Motor neuron (in vitro differentiated cells): ENCODE results near the gene GLRX2. TPM values are rescaled to one million over a fixed set of nuclear protein-coding genes. Genes with fewer than 3 reads are reported as not detected.

Source experiments
- ATAC-seq, 8 experiments: fragments of 200-7000 bp; cut with Tn5 transposase; replicated peaks in 6 of 8; 2 replicates each; pipeline ENCODE4 v1.8.0; 2021; ENCODE audit warnings: mild to moderate bottlenecking in 8 of 8, moderate library complexity in 8 of 8
- H3K27ac ChIP-seq, 2 donors: fragments of 250-450 bp; sonication (Bioruptor Pico); 2 replicates each; pipeline ENCODE4 v1.9.0; 2021; ENCODE audit warnings: antibody characterized with exemption in 2 of 2, mild to moderate bottlenecking in 2 of 2, moderate library complexity in 1 of 2
- H3K4me1 ChIP-seq, 2 donors: fragments of 250-450 bp; sonication (Bioruptor Pico); replicated peaks in 1 of 2; 2 replicates each; pipeline ENCODE4 v1.6.1; 2021; ENCODE audit warnings: antibody characterized with exemption in 2 of 2, mild to moderate bottlenecking in 2 of 2, moderate library complexity in 1 of 2
- H3K4me3 ChIP-seq, 5 donors: fragments of 250-450 bp; sonication (Bioruptor Pico); 2 replicates each; pipeline ENCODE4 v1.9.0; 2021; ENCODE audit warnings: antibody characterized with exemption in 5 of 5, mild to moderate bottlenecking in 5 of 5, moderate library complexity in 4 of 5
- WGBS, 10 experiments: fragments of 450-650 bp; shearing (Covaris generic); methylation state at CpG; one replicate each; pipeline ENCODE4 v1.0.0; 2022; 5-methylcytosine and 5-hydroxymethylcytosine counted together
- in situ Hi-C, 9 experiments: fragments of 400-800 bp; cut with MboI; loops; one replicate each; pipeline ENCODE4 v1.15.0; 2021; ENCODE audit warnings: low sequenced_read_pairs in 9 of 9, low pct_unique_long_range_greater_than_20kb in 2 of 9; ENCODE audit not compliant: unreplicated experiment in 9 of 9
- total RNA-seq, 8 experiments: library from RNA; unstranded; fragments of 300-600 nt; gene quantifications; 2 replicates each; pipeline versions ENCODE4 v1.2.3 to v1.2.4, GENCODE V29; 2022

GLRX2 gene
- total RNA-seq, 8 experiments from 2014 or later, result 11.6 to 30.2 (median 17.0) TPM

DNA sequence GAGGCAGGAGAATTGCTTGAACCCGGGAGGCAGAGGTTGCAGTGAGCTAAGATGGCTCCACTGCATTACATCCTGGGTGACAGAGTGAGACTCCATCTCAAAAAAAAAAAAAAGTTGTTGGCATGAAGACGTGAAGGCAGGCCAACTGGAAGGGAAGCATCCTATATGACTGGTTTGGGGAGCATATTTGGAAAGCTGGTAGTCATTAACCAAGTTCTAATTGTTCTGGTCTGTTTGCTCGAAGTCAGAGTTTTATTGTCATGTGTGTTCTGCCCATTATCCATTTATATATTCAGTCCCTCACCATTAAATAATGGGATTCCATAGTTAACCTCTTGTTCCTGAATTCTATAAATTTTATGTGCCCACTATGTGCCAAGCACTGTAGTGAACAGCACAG is 3.3 kb upstream of the GLRX2 start:
- no peak for ATAC-seq
- Histone ChIP-seq H3K4me1 (peaks cover 13 to 22% of the 10 kb centered on the region in 2 donors), H3K4me3 (no peak overlapping the region), H3K27ac (no peak overlapping the region)
- in situ Hi-C loops, result no loop called here
- 13 to 100% (median 89%) methylated on average over 1 to 3 of the region's 3 CpGs; no CpG with 5 or more reads in 2 of the 10 experiments for WGBS, 10 experiments

- Histone ChIP-seq H3K4me3 (peak overlapping the region; percentile 56 to 95 (median 58)), H3K27ac (no peak overlapping the region), H3K4me1 (peaks cover 0 to 9% of the 10 kb centered on the region in 2 donors)
- WGBS, 10 experiments, result 13 to 58% (median 37%) methylated on average over 2 to 4 of the region's 4 CpGs
- in situ Hi-C loops, result no loop called here
- no peak for ATAC-seq
Measured at GRCh38 chr1:193105821-193106177, 585 bp upstream of the GLRX2 start.

- in situ Hi-C loops, result no loop called here
- no peak overlapping the region for H3K27ac ChIP-seq
- peak overlapping the region; percentile 56 to 95 (median 58) for H3K4me3 ChIP-seq
- 0 to 14% (median 0%) methylated on average over 1 to 24 of the region's 24 CpGs; no CpG with 5 or more reads in 1 of the 10 experiments for whole genome bisulfite sequencing, 10 experiments
- peak; percentile 19 to 46 (median 28) for ATAC-seq
- H3K4me1 ChIP-seq, result peaks cover 0 to 9% of the 10 kb centered on the region in 2 donors
Measured at GRCh38 chr1:193104502-193104906, 710 bp downstream of the GLRX2 start.

DNA sequence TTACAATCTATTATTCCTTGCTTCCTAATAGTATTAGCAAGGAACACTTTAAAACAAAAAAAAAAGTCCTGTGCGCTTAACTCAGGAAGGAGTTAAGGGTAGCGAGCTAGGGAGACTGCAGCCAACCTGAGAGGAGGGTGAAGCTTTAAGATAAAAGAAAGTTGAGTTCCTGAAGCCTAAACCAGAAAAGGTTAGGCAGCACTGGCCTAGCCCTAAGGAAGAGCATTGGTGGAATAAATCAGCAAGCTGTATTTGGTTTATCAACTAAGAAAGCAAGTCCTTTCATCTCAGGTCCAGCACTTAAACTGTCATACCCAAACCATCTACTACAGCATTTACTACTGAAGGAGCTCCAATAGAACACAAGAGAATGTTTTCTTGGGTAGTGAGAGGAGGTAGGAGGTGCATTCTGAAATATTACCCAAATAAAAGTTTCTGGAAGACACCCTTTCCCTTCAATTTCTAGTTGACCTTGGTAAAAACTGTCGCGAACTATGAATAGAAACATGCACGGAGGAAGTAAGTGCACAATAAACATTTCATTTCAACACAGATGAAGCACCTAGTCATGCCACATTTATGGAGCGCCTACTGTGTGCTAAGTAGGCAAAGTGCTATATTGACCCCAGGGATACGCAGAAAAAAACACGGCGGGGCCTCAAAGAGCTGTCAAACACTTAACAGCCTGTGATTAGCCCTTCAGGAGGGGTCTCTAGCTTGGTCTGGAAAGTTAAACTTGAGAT is 1.3 kb downstream of the GLRX2 start:
- Histone ChIP-seq H3K4me1 (peaks cover 0 to 9% of the 10 kb centered on the region in 2 donors), H3K4me3 (peak overlapping the region; percentile 56 to 95 (median 58)), H3K27ac (no peak overlapping the region)
- WGBS, 10 experiments, result 13 to 80% (median 46%) methylated on average over 1 to 9 of the region's 9 CpGs
- in situ Hi-C loops, result no loop called here
- ATAC-seq, result no peak

GRCh38 chr1:193102662-193103061 is 2.6 kb downstream of the GLRX2 start:
- Histone ChIP-seq H3K27ac (no peak overlapping the region), H3K4me1 (peaks cover 0 to 9% of the 10 kb centered on the region in 2 donors), H3K4me3 (no peak overlapping the region)
- in situ Hi-C loops, result no loop called here
- 78 to 100% (median 90%) methylated on average over 1 to 5 of the region's 5 CpGs for whole genome bisulfite sequencing, 10 experiments
- no peak for ATAC-seq

GRCh38 chr1:193094112-193094511 is 11.1 kb downstream of the GLRX2 start:
- Histone ChIP-seq H3K4me1 (no peaks in the 10 kb centered on the region), H3K4me3 (no peak overlapping the region), H3K27ac (no peak overlapping the region)
- 80 to 100% (median 96%) methylated on average over 1 to 11 of the region's 11 CpGs; no CpG with 5 or more reads in 1 of the 10 experiments for WGBS, 10 experiments
- ATAC-seq, result no peak
- in situ Hi-C loops, result no loop called here

DNA sequence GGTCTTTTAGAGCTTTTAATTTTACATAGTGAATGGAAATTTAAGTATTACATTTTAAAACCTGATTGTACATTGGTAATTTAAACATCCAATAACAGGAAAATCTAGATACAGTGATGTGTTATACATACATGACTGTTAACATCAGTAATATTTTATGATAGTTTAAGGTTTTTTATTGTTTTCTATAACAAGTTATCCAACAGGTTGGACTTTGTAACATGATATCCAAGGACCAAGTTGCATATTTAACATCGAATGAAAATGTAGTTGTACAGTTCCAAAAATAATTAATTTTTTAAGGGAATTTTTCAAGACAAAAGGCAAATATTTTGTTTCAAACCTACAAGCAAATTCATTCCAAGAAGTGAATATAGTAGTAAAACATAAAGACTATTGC is 14.3 kb downstream of the GLRX2 start:
- ATAC-seq, result no peak
- Histone ChIP-seq H3K4me3 (no peak overlapping the region), H3K27ac (no peak overlapping the region), H3K4me1 (no peaks in the 10 kb centered on the region)
- in situ Hi-C loops, result no loop called here
- 44 to 100% (median 85%) methylated on average over 1 of the region's 1 CpG; no CpG with 5 or more reads in 1 of the 10 experiments for WGBS, 10 experiments

DNA sequence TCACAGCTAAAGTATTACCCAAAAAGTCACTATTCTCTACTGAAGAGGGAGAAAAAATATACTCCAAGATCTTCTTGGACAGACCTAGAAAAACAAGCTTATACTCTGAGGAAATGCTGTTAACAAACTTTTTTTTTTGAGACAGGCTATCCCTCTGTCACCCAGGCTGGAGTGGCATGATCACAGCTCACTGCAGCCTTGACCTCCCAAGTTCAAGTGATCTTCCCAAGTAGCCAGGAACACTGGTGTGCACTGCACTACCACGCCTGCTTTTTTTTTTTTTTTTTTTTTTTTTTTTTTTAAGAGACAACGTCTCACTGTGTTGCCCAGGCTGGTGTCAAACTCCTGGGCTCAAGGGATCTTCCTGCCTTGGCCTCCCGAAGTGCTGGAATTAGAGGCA is 17.3 kb downstream of the GLRX2 start:
- in situ Hi-C loops, result no loop called here
- Histone ChIP-seq H3K4me1 (no peaks in the 10 kb centered on the region), H3K27ac (no peak overlapping the region), H3K4me3 (no peak overlapping the region)
- WGBS, 10 experiments, result 57 to 100% (median 79%) methylated on average over 1 to 3 of the region's 3 CpGs; no CpG with 5 or more reads in 3 of the 10 experiments
- ATAC-seq, result no peak

DNA sequence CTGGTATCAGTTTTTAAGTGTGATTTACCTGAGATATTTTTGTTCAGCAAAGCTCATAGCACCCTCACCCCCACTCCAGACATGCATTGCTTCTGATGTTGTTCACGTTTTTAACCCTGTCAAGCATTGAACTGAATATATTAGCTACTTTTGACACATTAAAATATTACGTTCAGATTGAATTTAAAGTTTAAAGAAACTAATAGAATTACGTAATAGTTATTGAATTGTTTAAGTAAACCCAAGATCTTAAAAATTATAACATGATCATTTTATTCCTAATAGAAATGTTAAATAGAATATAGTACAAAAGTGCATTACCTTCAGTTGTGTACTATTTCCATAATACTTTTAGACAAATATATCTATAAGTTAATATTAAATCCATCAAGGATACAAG is 18.9 kb downstream of the GLRX2 start:
- Histone ChIP-seq H3K4me3 (no peak overlapping the region), H3K27ac (no peak overlapping the region), H3K4me1 (no peaks in the 10 kb centered on the region)
- ATAC-seq, result no peak
- in situ Hi-C loops, result no loop called here
- WGBS, 10 experiments, result 79 to 100% (median 95%) methylated on average over 2 to 3 of the region's 3 CpGs

DNA sequence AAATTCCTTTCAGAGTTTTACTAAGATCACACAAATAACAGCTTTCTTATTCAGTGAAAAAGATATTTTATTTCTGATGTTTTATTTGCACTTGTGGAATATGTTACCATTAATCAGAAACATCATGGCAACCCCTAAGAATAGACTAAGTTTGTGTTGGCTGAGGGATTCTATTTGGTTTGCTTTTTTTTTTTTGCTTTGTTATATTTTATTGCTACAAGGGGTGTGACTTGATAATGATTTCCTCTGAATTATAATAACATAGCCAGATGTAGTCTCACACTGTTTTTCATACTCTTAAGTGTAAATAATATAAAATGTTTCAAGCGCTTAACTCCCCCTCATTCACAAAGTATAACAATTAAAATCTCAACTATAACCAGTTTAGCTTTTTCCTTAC is 20.0 kb downstream of the GLRX2 start:
- in situ Hi-C loops, result no loop called here
- 17 to 100% (median 100%) methylated on average over 1 of the region's 1 CpG for WGBS, 10 experiments
- Histone ChIP-seq H3K27ac (no peak overlapping the region), H3K4me3 (no peak overlapping the region), H3K4me1 (no peaks in the 10 kb centered on the region)
- peak in 1 of 8 experiments; percentile 40 for ATAC-seq

GRCh38 chr1:193083365-193084088 is 21.7 kb downstream of the GLRX2 start:
- H3K4me1 ChIP-seq, result no peaks in the 10 kb centered on the region
- no peak for ATAC-seq
- H3K4me3 ChIP-seq, result no peak overlapping the region
- 50 to 100% (median 89%) methylated on average over 2 to 6 of the region's 6 CpGs for WGBS, 10 experiments
- in situ Hi-C loops, result no loop called here
- H3K27ac ChIP-seq, result no peak overlapping the region

DNA sequence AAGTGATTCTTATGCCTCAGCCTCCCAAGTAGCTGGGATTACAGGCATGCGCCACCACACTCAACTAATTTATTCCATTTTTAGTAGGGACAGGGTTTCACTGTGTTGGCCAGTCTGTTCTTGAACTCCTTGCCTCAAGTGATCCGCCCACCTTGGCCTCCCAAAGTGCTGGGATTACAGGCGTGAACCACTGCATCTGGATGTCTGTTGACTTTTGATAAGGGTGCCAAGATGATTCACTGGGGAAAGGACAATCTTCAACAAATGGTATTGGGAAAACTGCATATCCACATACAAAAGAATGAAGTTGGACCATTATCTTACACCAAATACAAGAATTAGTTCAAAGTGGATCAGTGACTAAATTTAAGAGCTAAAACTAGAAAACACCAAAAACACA is 26.0 kb downstream of the GLRX2 start:
- in situ Hi-C loops, result no loop called here
- 88 to 100% (median 100%) methylated on average over 1 to 3 of the region's 3 CpGs; no CpG with 5 or more reads in 3 of the 10 experiments for WGBS, 10 experiments

GRCh38 chr1:193077991-193078390 is 27.2 kb downstream of the GLRX2 start:
- in situ Hi-C loops, result no loop called here
- H3K27ac ChIP-seq, result no peak overlapping the region
- ATAC-seq, result no peak
- no peaks in the 10 kb centered on the region for H3K4me1 ChIP-seq
- no peak overlapping the region for H3K4me3 ChIP-seq

More for the DNA sequence above, 26.0 kb downstream of the GLRX2 start:
- H3K4me3 ChIP-seq, result no peak overlapping the region
- no peak for ATAC-seq
- H3K27ac ChIP-seq, result no peak overlapping the region
- no peaks in the 10 kb centered on the region for H3K4me1 ChIP-seq
